H9 (cell line): ENCODE measurements around the gene TARS2. TPM values are rescaled to one million over a fixed set of nuclear protein-coding genes. Genes with fewer than 3 reads are reported as not detected.

Experiments
- DNase-seq: peaks from one replicate; pipeline ENCODE4 v3.0.0-alpha.2; 2017
- H2AFZ ChIP-seq: one replicate; pipeline ENCODE4 v1.6.1; 2013; ENCODE audit warnings: mild to moderate bottlenecking, low read length, control low read depth, moderate library complexity
- H2AK5ac ChIP-seq: 2 replicates; pipeline ENCODE4 v1.6.1; 2013; ENCODE audit warnings: low read length, control low read depth, mixed read lengths; ENCODE audit not compliant: insufficient read length
- H2BK120ac ChIP-seq: one replicate; pipeline ENCODE4 v1.6.1; 2013; ENCODE audit warnings: low read depth, mild to moderate bottlenecking, low read length, control low read depth, inconsistent platforms; ENCODE audit not compliant: poor library complexity, severe bottlenecking
- H2BK12ac ChIP-seq: 2 replicates; pipeline ENCODE4 v1.6.1; 2013; ENCODE audit warnings: low read length, control low read depth, mixed read lengths, low read depth; ENCODE audit not compliant: insufficient read length
- H2BK15ac ChIP-seq: 2 replicates; pipeline ENCODE4 v1.6.1; 2013; ENCODE audit warnings: low read depth, low read length, control low read depth
- H2BK20ac ChIP-seq: one replicate; pipeline ENCODE4 v1.6.1; 2013; ENCODE audit warnings: low read depth, mild to moderate bottlenecking, low read length, control low read depth, inconsistent platforms; ENCODE audit not compliant: poor library complexity, severe bottlenecking
- H2BK5ac ChIP-seq: 2 replicates; pipeline ENCODE4 v1.6.1; 2013; ENCODE audit warnings: low read length, control low read depth, mixed read lengths; ENCODE audit not compliant: insufficient read length
- H3K14ac ChIP-seq: 2 replicates; pipeline ENCODE4 v1.6.1; 2013; ENCODE audit warnings: low read length, control low read depth; ENCODE audit not compliant: insufficient read depth
- H3K18ac ChIP-seq: 2 replicates; pipeline ENCODE4 v1.6.1; 2013; ENCODE audit warnings: low read depth, mild to moderate bottlenecking, mixed read lengths, low read length, control low read depth; ENCODE audit not compliant: insufficient read length
- H3K23ac ChIP-seq: 2 replicates; pipeline ENCODE4 v1.6.1; 2013; ENCODE audit warnings: low read length, control low read depth, mixed read lengths, low read depth; ENCODE audit not compliant: insufficient read length
- H3K23me2 ChIP-seq: 2 replicates; pipeline ENCODE4 v1.6.1; 2013; ENCODE audit warnings: low read depth, mild to moderate bottlenecking, mixed read lengths, low read length, control low read depth; ENCODE audit not compliant: insufficient read length, poor library complexity, severe bottlenecking
- H3K27ac ChIP-seq: 2 replicates; pipeline ENCODE4 v1.5.1; 2013; ENCODE audit warnings: low read length, control low read depth, mixed read lengths, low read depth; ENCODE audit not compliant: insufficient read length
- H3K27me3 ChIP-seq: 2 replicates; pipeline ENCODE4 v1.6.1; 2013; ENCODE audit warnings: low read length, control low read depth, inconsistent platforms; ENCODE audit not compliant: insufficient read depth
- H3K4ac ChIP-seq: 2 replicates; pipeline ENCODE4 v1.6.1; 2013; ENCODE audit warnings: low read depth, mild to moderate bottlenecking, control low read depth, inconsistent platforms, low read length, moderate library complexity
- H3K4me1 ChIP-seq: 2 replicates; pipeline ENCODE4 v1.6.1; 2013; ENCODE audit warnings: low read length, control low read depth, inconsistent platforms; ENCODE audit not compliant: insufficient read depth
- H3K4me2 ChIP-seq: 2 replicates; pipeline ENCODE4 v1.6.1; 2013; ENCODE audit warnings: low read length, control low read depth, mixed read lengths; ENCODE audit not compliant: insufficient read length, insufficient read depth
- H3K56ac ChIP-seq: 2 replicates; pipeline ENCODE4 v1.6.1; 2013; ENCODE audit warnings: low read depth, mild to moderate bottlenecking, mixed read lengths, low read length, control low read depth; ENCODE audit not compliant: insufficient read length
- H3K79me1 ChIP-seq: 2 replicates; pipeline ENCODE4 v1.6.1; 2013; ENCODE audit warnings: low read depth, mild to moderate bottlenecking, moderate library complexity, low read length, control low read depth, inconsistent platforms; ENCODE audit not compliant: insufficient read depth, poor library complexity, severe bottlenecking
- H3K79me2 ChIP-seq: 2 replicates; pipeline ENCODE4 v1.6.1; 2013; ENCODE audit warnings: low read length, control low read depth, inconsistent platforms; ENCODE audit not compliant: insufficient read depth
- H3K9ac ChIP-seq: 2 replicates; pipeline ENCODE4 v1.6.1; 2013; ENCODE audit warnings: low read length, control low read depth, mixed read lengths; ENCODE audit not compliant: insufficient read length; ENCODE audit errors: extremely low read depth
- H3K9me3 ChIP-seq: one replicate; pipeline ENCODE4 v1.6.1; 2013; ENCODE audit warnings: low read depth, low read length, inconsistent platforms; ENCODE audit not compliant: control insufficient read depth
- H3T11ph ChIP-seq: one replicate; pipeline ENCODE4 v1.6.1; 2013; ENCODE audit warnings: mild to moderate bottlenecking, low read length, control low read depth, inconsistent platforms
- H4K20me1 ChIP-seq: one replicate; pipeline ENCODE4 v1.6.1; 2013; ENCODE audit not compliant: control insufficient read depth, insufficient read length, insufficient read depth
- H4K5ac ChIP-seq: 2 replicates; pipeline ENCODE4 v1.6.1; 2013; ENCODE audit warnings: low read depth, mild to moderate bottlenecking, mixed read lengths, low read length, control low read depth; ENCODE audit not compliant: insufficient read length
- H4K8ac ChIP-seq: replicated peaks from 2 replicates; pipeline ENCODE4 v1.6.1; 2013; ENCODE audit warnings: low read length, control low read depth, mixed read lengths, low read depth; ENCODE audit not compliant: insufficient read length
- H4K91ac ChIP-seq: 2 replicates; pipeline ENCODE4 v1.6.1; 2013; ENCODE audit warnings: low read depth, mild to moderate bottlenecking, moderate library complexity, mixed read lengths, low read length, control low read depth; ENCODE audit not compliant: insufficient read length
- H3K27ac Mint-ChIP-seq, 3 experiments: 2 replicates in 2 of 3; 3 replicates in 1 of 3; pipeline ENCODE4 v1.8.0; 2020 to 2021; ENCODE audit warnings: mixed read lengths in 3 of 3, mild to moderate bottlenecking in 1 of 3, moderate library complexity in 1 of 3
- H3K27me3 Mint-ChIP-seq: 2 replicates; pipeline ENCODE4 v1.8.0; 2021; ENCODE audit warnings: low read depth, mild to moderate bottlenecking, moderate library complexity, mixed read lengths
- H3K36me3 Mint-ChIP-seq, 3 experiments: 2 replicates in 2 of 3; 3 replicates in 1 of 3; pipeline ENCODE4 v1.8.0; 2020 to 2021; ENCODE audit warnings: low read depth in 3 of 3, mixed read lengths in 3 of 3; ENCODE audit not compliant: insufficient read depth in 1 of 3
- H3K4me1 Mint-ChIP-seq, 2 experiments: 2 replicates each; pipeline ENCODE4 v1.8.0; 2020; ENCODE audit warnings: mixed read lengths in 2 of 2
- H3K4me3 Mint-ChIP-seq, 2 experiments: 2 replicates in 1 of 2; 3 replicates in 1 of 2; pipeline ENCODE4 v1.8.0; 2020 to 2021; ENCODE audit warnings: mild to moderate bottlenecking in 2 of 2, mixed read lengths in 2 of 2, moderate library complexity in 1 of 2
- H3K9me3 Mint-ChIP-seq, 2 experiments: 2 replicates in 1 of 2; 3 replicates in 1 of 2; pipeline ENCODE4 v1.8.0; 2020; ENCODE audit warnings: mild to moderate bottlenecking in 2 of 2, mixed read lengths in 2 of 2, moderate library complexity in 1 of 2
- WGBS: extraction: QIAGEN DNeasy Blood & Tissue Kit; methylation state at CpG from one replicate; pipeline ENCODE4 v1.1.7; 2013; ENCODE audit warnings: missing lambda C conversion rate, low lambda C conversion rate, mixed read lengths; ENCODE audit not compliant: insufficient read length; ENCODE audit errors: extremely low coverage; 5-methylcytosine and 5-hydroxymethylcytosine counted together
- total RNA-seq: library from RNA; stranded (reverse); gene quantifications from 2 replicates; pipeline ENCODE4 v1.2.1, GENCODE V29; 2021
- TF ChIP-seq, protein P1 (sequence below): fragments of 200-600 bp; sonication (generic); conservative IDR thresholded peaks from 3 replicates; pipeline ENCODE4 v1.8.0; 2021; ENCODE audit warnings: antibody characterized with exemption, mild to moderate bottlenecking

Gene TARS2
- total RNA-seq, 1 experiment from 2014 or later, result 36.5 TPM

DNA sequence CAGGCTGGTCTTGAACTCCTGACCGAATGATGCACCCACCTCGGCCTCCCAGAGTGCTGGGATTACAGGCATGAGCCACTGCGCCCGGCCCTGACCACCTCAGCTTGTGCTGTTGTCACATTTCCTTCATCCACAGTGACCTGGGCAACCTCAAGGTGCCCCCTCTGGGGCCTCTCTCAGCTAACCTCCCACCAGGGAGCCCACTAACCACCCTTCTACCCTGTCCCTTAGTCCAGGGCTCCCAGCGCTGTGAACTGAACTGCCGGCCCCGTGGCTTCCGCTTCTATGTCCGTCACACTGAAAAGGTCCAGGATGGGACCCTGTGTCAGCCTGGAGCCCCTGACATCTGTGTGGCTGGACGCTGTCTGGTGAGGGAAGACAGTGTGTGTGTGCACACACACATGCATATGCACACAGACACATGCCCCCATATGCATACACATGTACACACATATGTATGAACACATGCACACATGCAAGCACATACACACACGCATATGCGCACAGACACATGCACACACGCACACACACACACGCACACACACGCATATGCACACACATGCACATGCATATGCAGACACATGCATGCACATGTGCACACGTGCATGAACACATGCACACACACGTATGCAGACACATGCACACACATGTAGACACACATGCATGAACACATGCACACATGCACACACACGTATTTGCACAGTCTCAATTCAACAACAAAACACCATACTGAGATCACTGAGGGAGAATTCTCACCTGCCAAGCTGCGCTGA, 68.2 kb downstream of the TARS2 start:
- no peak overlapping the region for H3T11ph ChIP-seq
- no peak overlapping the region for H2AFZ ChIP-seq
- H3K79me1 ChIP-seq, result no peaks in the 10 kb centered on the region
- no peak overlapping the region for H2AK5ac ChIP-seq
- no peak overlapping the region for H3K18ac ChIP-seq
- H2BK12ac ChIP-seq, result no peak overlapping the region
- peak; percentile 19 for DNase-seq
- H3K4me2 ChIP-seq, result no peak overlapping the region
- Mint-ChIP-seq H3K36me3 (peaks cover 3 to 5% (median 5%) of the 10 kb centered on the region in 3 experiments; a peak in 6 of 7 replicates), H3K27ac (peak overlapping the region in 2 of 3 experiments; percentile 46 to 77; a peak in 2 of 7 replicates), H3K4me1 (peaks cover 17 to 40% of the 10 kb centered on the region in 2 experiments), H3K4me3 (no peak overlapping the region), H3K9me3 (no peaks in the 10 kb centered on the region), H3K27me3 (peaks cover 14% of the 10 kb centered on the region)
- H3K79me2 ChIP-seq, result no peaks in the 10 kb centered on the region
- H4K91ac ChIP-seq, result no peak overlapping the region
- no peak overlapping the region for H3K27ac ChIP-seq
- no peak overlapping the region for H3K23ac ChIP-seq
- no peak overlapping the region for H2BK120ac ChIP-seq
- no CpG with 5 or more reads among the region's 19 CpGs for WGBS
- H2BK20ac ChIP-seq, result no peak overlapping the region
- no peak overlapping the region for H2BK5ac ChIP-seq
- H3K14ac ChIP-seq, result no peak overlapping the region
- peak overlapping the region; percentile 17 for H4K5ac ChIP-seq
- H3K4ac ChIP-seq, result no peak overlapping the region
- TF ChIP-seq, protein P1, sequence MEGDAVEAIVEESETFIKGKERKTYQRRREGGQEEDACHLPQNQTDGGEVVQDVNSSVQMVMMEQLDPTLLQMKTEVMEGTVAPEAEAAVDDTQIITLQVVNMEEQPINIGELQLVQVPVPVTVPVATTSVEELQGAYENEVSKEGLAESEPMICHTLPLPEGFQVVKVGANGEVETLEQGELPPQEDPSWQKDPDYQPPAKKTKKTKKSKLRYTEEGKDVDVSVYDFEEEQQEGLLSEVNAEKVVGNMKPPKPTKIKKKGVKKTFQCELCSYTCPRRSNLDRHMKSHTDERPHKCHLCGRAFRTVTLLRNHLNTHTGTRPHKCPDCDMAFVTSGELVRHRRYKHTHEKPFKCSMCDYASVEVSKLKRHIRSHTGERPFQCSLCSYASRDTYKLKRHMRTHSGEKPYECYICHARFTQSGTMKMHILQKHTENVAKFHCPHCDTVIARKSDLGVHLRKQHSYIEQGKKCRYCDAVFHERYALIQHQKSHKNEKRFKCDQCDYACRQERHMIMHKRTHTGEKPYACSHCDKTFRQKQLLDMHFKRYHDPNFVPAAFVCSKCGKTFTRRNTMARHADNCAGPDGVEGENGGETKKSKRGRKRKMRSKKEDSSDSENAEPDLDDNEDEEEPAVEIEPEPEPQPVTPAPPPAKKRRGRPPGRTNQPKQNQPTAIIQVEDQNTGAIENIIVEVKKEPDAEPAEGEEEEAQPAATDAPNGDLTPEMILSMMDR, result no peak
- no peaks in the 10 kb centered on the region for H3K23me2 ChIP-seq
- no peaks in the 10 kb centered on the region for H4K20me1 ChIP-seq
- peak overlapping the region; percentile 67 for H4K8ac ChIP-seq
- H3K27me3 ChIP-seq, result no peaks in the 10 kb centered on the region
- no peak overlapping the region for H3K9ac ChIP-seq
- H3K56ac ChIP-seq, result no peak overlapping the region
- H2BK15ac ChIP-seq, result no peak overlapping the region
- H3K4me1 ChIP-seq, result peaks cover 3% of the 10 kb centered on the region; the same call in 1 of the 2 replicates
- H3K9me3 ChIP-seq, result no peaks in the 10 kb centered on the region
